ENCODE results near the gene SLC35F3. TPM values are rescaled to one million over a fixed set of nuclear protein-coding genes. Genes with fewer than 3 reads are reported as not detected.

SLC35F3 gene
- polyA plus RNA-seq, 1 experiment = 0.06 TPM

- POLR2A ChIA-PET = no interaction called here
- no peak for TF ChIP-seq CTCF (IDR thresholded peaks at IDR 0.05; ENCODE audit: insufficient read depth, low read depth, low read length)
- Histone ChIP-seq H3K27me3 (ENCODE audit: control insufficient read depth, insufficient read depth, low read length) (no peaks in the 10 kb centered on the region), H3K36me3 (ENCODE audit: control insufficient read depth, insufficient read depth, low read length) (no peaks in the 10 kb centered on the region), H3K4me3 (ENCODE audit: low read depth, low read length) (no peak overlapping the region)
- CTCF ChIA-PET = no interaction called here
- no peak for DNase-seq (ENCODE audit: low read depth)
Observed at GRCh38 chr1:233983811-233984210, 79.3 kb downstream of the SLC35F3 start.

- DNase-seq (ENCODE audit: low read depth) = no peak
- POLR2A ChIA-PET = no interaction called here
- TF ChIP-seq CTCF (IDR thresholded peaks at IDR 0.05; ENCODE audit: insufficient read depth, low read depth, low read length) = no peak
- H3K36me3 ChIP-seq (ENCODE audit: control insufficient read depth, insufficient read depth, low read length) = no peaks in the 10 kb centered on the region
- CTCF ChIA-PET = no interaction called here
- H3K27me3 ChIP-seq (ENCODE audit: control insufficient read depth, insufficient read depth, low read length) = no peaks in the 10 kb centered on the region
- H3K4me3 ChIP-seq (ENCODE audit: low read depth, low read length) = no peak overlapping the region
Observed at GRCh38 chr1:233988963-233989696, 84.7 kb downstream of the SLC35F3 start.

GRCh38 chr1:233990486-233990885 is 86.0 kb downstream of the SLC35F3 start:
- Histone ChIP-seq H3K4me3 (ENCODE audit: low read depth, low read length) (no peak overlapping the region), H3K36me3 (ENCODE audit: control insufficient read depth, insufficient read depth, low read length) (no peaks in the 10 kb centered on the region), H3K27me3 (ENCODE audit: control insufficient read depth, insufficient read depth, low read length) (no peaks in the 10 kb centered on the region)
- DNase-seq (ENCODE audit: low read depth) = no peak
- no peak for TF ChIP-seq CTCF (IDR thresholded peaks at IDR 0.05; ENCODE audit: insufficient read depth, low read depth, low read length)
- POLR2A ChIA-PET = no interaction called here
- CTCF ChIA-PET = no interaction called here

GRCh38 chr1:233993651-233994050 is 89.2 kb downstream of the SLC35F3 start:
- POLR2A ChIA-PET = no interaction called here
- H3K36me3 ChIP-seq (ENCODE audit: control insufficient read depth, insufficient read depth, low read length) = no peaks in the 10 kb centered on the region
- no peak for TF ChIP-seq CTCF (IDR thresholded peaks at IDR 0.05; ENCODE audit: insufficient read depth, low read depth, low read length)
- H3K4me3 ChIP-seq (ENCODE audit: low read depth, low read length) = no peak overlapping the region
- DNase-seq (ENCODE audit: low read depth) = no peak
- no peaks in the 10 kb centered on the region for H3K27me3 ChIP-seq (ENCODE audit: control insufficient read depth, insufficient read depth, low read length)
- CTCF ChIA-PET = no interaction called here

GRCh38 chr1:233994112-233994511 is 89.6 kb downstream of the SLC35F3 start:
- ChIA-PET CTCF (no interaction called here), POLR2A (no interaction called here)
- no peak for TF ChIP-seq CTCF (IDR thresholded peaks at IDR 0.05; ENCODE audit: insufficient read depth, low read depth, low read length)
- Histone ChIP-seq H3K27me3 (ENCODE audit: control insufficient read depth, insufficient read depth, low read length) (no peaks in the 10 kb centered on the region), H3K4me3 (ENCODE audit: low read depth, low read length) (no peak overlapping the region), H3K36me3 (ENCODE audit: control insufficient read depth, insufficient read depth, low read length) (no peaks in the 10 kb centered on the region)
- no peak for DNase-seq (ENCODE audit: low read depth)

Measured in BJ (cell line).